Lower leg skin (tissue), 4 donors: ENCODE results near the gene TMEM239. TPM values are rescaled to one million over a fixed set of nuclear protein-coding genes. Genes with fewer than 3 reads are reported as not detected.
A peak's percentile ranks its signal among the peaks of the same experiment; 100 is the strongest.

Source experiments
- DNase-seq, 2 donors: peaks; one replicate each; pipeline ENCODE4 v3.0.0-alpha.2; 2019; ENCODE audit warnings: low spot score in 2 of 2
- H3K4me3 ChIP-seq: fragments of 200-600 bp; sonication (generic); 2 replicates; pipeline ENCODE4 v1.5.1; 2017; ENCODE audit warnings: mild to moderate bottlenecking, low read depth; ENCODE audit not compliant: poor library complexity, severe bottlenecking
- CTCF ChIP-seq, 3 donors: fragments of 450-650 bp; IDR thresholded peaks; one replicate each; pipeline ENCODE4 v1.5.1; 2016; ENCODE audit warnings: antibody characterized with exemption in 3 of 3, mild to moderate bottlenecking in 3 of 3, moderate library complexity in 2 of 3
- POLR2A ChIP-seq, 2 donors: fragments of 450-650 bp; IDR thresholded peaks; one replicate each; pipeline ENCODE4 v1.6.1; 2016 to 2017; ENCODE audit warnings: antibody characterized with exemption in 2 of 2, mild to moderate bottlenecking in 1 of 2, moderate library complexity in 1 of 2
- WGBS, 2 donors: methylation state at CpG; one replicate each; pipeline ENCODE4 v1.1.5; 2018; 5-methylcytosine and 5-hydroxymethylcytosine counted together
- intact Hi-C: fragments of 100-400 bp; cut with DNase I; formaldehyde crosslinking; loops from one replicate; pipeline ENCODE4 v1.15.0; 2023; ENCODE audit warnings: low total_unique reads
- total RNA-seq, 4 donors: library from RNA; depleted of rRNA; stranded (reverse); fragments of >200 nt; gene quantifications; one replicate each; pipeline ENCODE4 v1.1.0, GENCODE V29; 2016

Gene TMEM239
- total RNA-seq, 4 donors from 2014 or later = not detected

DNA sequence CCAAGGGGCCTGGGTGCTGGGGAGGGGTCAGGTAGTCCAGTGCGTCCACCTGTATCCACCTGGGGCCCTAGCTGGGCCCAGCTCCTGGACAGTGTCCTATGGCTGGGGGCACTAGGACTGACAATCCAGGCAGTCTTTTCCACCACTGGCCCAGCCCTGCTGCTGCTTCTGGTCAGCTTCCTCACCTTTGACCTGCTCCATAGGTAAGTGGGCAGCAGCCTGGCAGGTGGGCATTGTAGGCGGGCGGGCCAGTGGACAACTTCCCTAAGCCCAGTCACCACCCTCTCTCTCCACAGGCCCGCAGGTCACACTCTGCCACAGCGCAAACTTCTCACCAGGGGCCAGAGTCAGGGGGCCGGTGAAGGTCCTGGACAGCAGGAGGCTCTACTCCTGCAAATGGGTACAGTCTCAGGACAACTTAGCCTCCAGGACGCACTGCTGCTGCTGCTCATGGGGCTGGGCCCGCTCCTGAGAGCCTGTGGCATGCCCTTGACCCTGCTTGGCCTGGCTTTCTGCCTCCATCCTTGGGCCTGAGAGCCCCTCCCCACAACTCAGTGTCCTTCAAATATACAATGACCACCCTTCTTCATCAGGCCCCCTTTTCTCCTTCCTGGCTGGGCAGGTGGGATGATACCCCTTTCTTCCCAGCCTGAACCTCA lies 793 bp upstream of the TMEM239 start:
- TF ChIP-seq CTCF (IDR thresholded peaks at IDR 0.05) = no peak
- no peak for TF ChIP-seq POLR2A (IDR thresholded peaks at IDR 0.05)
- H3K4me3 ChIP-seq = no peak overlapping the region
- DNase-seq = peak in 1 of 2 donors; percentile 71
- WGBS, 2 donors = 95 to 97% methylated on average over 8 of the region's 8 CpGs
- intact Hi-C loops = no loop called here

- peak in 1 of 2 donors; percentile 80 for DNase-seq
- intact Hi-C loops = no loop called here
- H3K4me3 ChIP-seq = no peak overlapping the region
- no peak for TF ChIP-seq CTCF (IDR thresholded peaks at IDR 0.05)
- TF ChIP-seq POLR2A (IDR thresholded peaks at IDR 0.05) = no peak
- WGBS, 2 donors = 84 to 86% methylated on average over 11 to 20 of the region's 20 CpGs
Observed at GRCh38 chr20:2816583-2817340, 598 bp downstream of the TMEM239 start.

- TF ChIP-seq POLR2A (IDR thresholded peaks at IDR 0.05) = no peak
- TF ChIP-seq CTCF (IDR thresholded peaks at IDR 0.05) = no peak
- 93% methylated on average over 2 of the region's 2 CpGs for WGBS, 2 donors
- no peak overlapping the region for H3K4me3 ChIP-seq
- intact Hi-C loops = no loop called here
- DNase-seq = peak in 1 of 2 donors; percentile 39
Observed at GRCh38 chr20:2817341-2817726, 1.2 kb downstream of the TMEM239 start.

DNA sequence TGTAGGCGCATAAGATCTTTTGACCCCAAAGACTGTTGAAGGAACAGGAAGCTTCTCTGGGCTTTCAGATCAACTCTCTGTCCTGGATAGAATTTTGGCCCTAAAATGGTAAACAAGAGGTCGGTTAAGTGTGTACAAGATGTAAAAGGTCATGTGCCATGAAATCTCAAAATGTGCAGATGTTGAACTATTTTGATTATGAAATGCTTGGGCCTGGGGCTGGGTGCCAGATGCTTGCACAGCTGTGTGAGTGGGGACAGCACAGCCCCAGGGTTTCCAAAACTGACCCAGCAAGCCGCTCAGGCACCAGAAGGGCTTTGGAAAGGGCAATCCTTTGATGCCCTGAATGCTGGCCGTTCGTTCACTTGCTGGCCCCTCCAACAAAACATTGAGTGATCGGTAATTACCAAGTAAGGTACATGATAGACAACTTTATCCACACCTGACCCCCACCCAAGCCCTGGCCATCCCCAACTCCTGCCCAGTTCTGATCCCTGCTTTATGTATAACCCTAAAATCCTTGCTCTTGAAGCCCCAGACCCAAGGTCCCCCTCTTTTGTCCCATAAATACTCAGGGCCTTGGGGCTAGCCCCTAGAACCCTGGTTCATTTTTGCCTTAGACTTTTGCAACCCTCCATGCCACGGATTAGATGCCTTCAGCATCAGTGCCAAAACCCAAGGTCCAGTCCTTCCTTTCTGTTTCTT lies 1.9 kb downstream of the TMEM239 start:
- DNase-seq = peak in 1 of 2 donors; percentile 88
- 76 to 80% methylated on average over 7 of the region's 7 CpGs for WGBS, 2 donors
- intact Hi-C loops = no loop called here
- no peak overlapping the region for H3K4me3 ChIP-seq
- TF ChIP-seq POLR2A (IDR thresholded peaks at IDR 0.05) = no peak
- TF ChIP-seq CTCF (IDR thresholded peaks at IDR 0.05) = no peak

DNA sequence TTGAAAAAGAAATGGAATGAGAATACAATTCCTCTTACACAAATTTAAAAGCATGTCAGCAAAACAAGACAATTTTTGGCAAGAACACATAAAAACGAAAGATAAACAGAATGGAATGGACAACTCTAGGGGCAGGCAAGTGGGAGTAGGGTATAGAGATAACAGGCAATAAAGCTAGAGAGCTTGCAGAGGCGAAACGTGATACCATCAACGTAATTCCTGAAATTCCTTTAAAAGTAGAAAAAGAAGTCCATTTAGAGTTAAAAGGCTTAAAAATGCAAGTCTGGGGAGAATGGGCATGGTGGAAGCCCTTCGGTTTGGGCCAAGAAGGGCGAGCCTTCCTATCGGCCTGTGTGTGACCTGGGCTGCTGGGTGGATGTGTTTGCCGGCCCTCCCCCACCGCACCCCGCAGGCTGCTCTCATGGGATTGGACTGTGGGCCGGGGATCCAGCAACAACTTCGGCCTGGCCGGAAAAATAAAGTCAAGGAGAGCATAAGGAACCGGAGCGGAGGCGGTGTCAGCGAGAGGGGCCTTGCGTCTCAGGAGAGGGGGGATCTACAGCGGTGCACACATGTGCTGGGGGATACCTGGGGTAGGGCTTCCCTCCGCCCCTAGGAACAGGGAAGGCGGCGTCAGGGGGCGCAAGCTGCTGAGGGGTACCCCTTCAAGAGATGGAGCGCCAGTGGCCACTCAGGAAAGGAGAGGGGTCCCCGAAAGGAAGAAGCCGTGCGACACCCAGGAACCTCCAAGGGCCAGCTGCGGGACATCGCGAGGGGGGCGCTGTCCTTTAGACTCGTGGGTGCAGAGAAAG lies 4.1 kb downstream of the TMEM239 start:
- DNase-seq = peak in 1 of 2 donors; percentile 42
- H3K4me3 ChIP-seq = no peak overlapping the region
- no peak for TF ChIP-seq CTCF (IDR thresholded peaks at IDR 0.05)
- TF ChIP-seq POLR2A (IDR thresholded peaks at IDR 0.05) = no peak
- WGBS, 2 donors = 33 to 35% methylated on average over 32 of the region's 32 CpGs
- intact Hi-C loops = no loop called here
